GM23248 (cell line): Measurements from ENCODE around the gene FANCF. TPM values are rescaled to one million over a fixed set of nuclear protein-coding genes. Genes with fewer than 3 reads are reported as not detected.

Source experiments
- DNase-seq: peaks from one replicate; pipeline ENCODE4 v3.0.0-alpha.2; 2015
- H2AFZ ChIP-seq: fragments of 200-600 bp; sonication (generic); 2 replicates; pipeline ENCODE4 v1.6.1; 2016; ENCODE audit warnings: antibody characterized with exemption
- H3F3A ChIP-seq: fragments of 200-600 bp; sonication (generic); 2 replicates; pipeline ENCODE4 v1.6.1; 2016; ENCODE audit warnings: mild to moderate bottlenecking, antibody characterized with exemption, mixed run types; ENCODE audit not compliant: insufficient read depth
- H3K27ac ChIP-seq: fragments of 200-600 bp; sonication (generic); 2 replicates; pipeline ENCODE4 v1.5.1; 2016; ENCODE audit warnings: mild to moderate bottlenecking
- H3K27me3 ChIP-seq: fragments of 200-600 bp; sonication (generic); replicated peaks from 2 replicates; pipeline ENCODE4 v1.6.1; 2016; ENCODE audit warnings: mild to moderate bottlenecking; ENCODE audit not compliant: insufficient read depth
- H3K36me3 ChIP-seq: fragments of 200-600 bp; sonication (generic); 2 replicates; pipeline ENCODE4 v1.6.1; 2016; ENCODE audit warnings: low read depth, mild to moderate bottlenecking
- H3K4me1 ChIP-seq: fragments of 200-600 bp; sonication (generic); 2 replicates; pipeline ENCODE4 v1.6.1; 2016; ENCODE audit warnings: mild to moderate bottlenecking; ENCODE audit not compliant: insufficient read depth
- H3K4me2 ChIP-seq: fragments of 200-600 bp; sonication (generic); one replicate; pipeline ENCODE4 v1.6.1; 2016; ENCODE audit warnings: mild to moderate bottlenecking; ENCODE audit not compliant: unreplicated experiment
- H3K4me3 ChIP-seq: fragments of 200-600 bp; sonication (generic); 2 replicates; pipeline ENCODE4 v1.5.1; 2016; ENCODE audit warnings: mild to moderate bottlenecking
- H3K79me2 ChIP-seq: fragments of 200-600 bp; sonication (generic); 2 replicates; pipeline ENCODE4 v1.6.1; 2016; ENCODE audit warnings: mild to moderate bottlenecking; ENCODE audit not compliant: insufficient read depth
- H3K9ac ChIP-seq: fragments of 200-600 bp; sonication (generic); 2 replicates; pipeline ENCODE4 v1.6.1; 2016; ENCODE audit warnings: mild to moderate bottlenecking
- H3K9me2 ChIP-seq: fragments of 200-600 bp; sonication (generic); 2 replicates; pipeline ENCODE4 v1.6.1; 2016; ENCODE audit warnings: mixed run types, mild to moderate bottlenecking, moderate library complexity; ENCODE audit not compliant: insufficient read depth
- H3K9me3 ChIP-seq: fragments of 200-600 bp; sonication (generic); one replicate; pipeline ENCODE4 v1.6.1; 2017; ENCODE audit warnings: low read depth
- H4K20me1 ChIP-seq: fragments of 200-600 bp; sonication (generic); 2 replicates; pipeline ENCODE4 v1.6.0; 2016; ENCODE audit not compliant: insufficient read depth
- EZH2 ChIP-seq: fragments of 200-600 bp; sonication (generic); IDR thresholded peaks from 2 replicates; pipeline ENCODE4 v1.6.1; 2018; ENCODE audit warnings: antibody characterized with exemption, mild to moderate bottlenecking; ENCODE audit not compliant: insufficient read depth, poor library complexity, severe bottlenecking
- EZH2phosphoT487 ChIP-seq: fragments of 200-600 bp; sonication (generic); IDR thresholded peaks from 2 replicates; pipeline ENCODE4 v1.6.1; 2018; ENCODE audit warnings: antibody characterized with exemption, moderate library complexity, mild to moderate bottlenecking, low read depth; ENCODE audit not compliant: insufficient read depth
- WGBS, 2 experiments: methylation state at CpG; one replicate each; pipeline ENCODE4 v1.1.6; 2015 to 2017; ENCODE audit warnings: low lambda C conversion rate in 2 of 2, low coverage in 1 of 2; ENCODE audit errors: missing lambda C conversion rate in 2 of 2; 5-methylcytosine and 5-hydroxymethylcytosine counted together
- in situ Hi-C: fragments of 300-500 bp; cut with MboI; formaldehyde crosslinking; loops from 2 replicates; pipeline ENCODE4 v1.15.0; 2020
- polyA plus RNA-seq: library from polyadenylated mRNA; unstranded; fragments of >200 nt; fragmentation: Nextera tagmentation; extraction: Ambion mirVana; gene quantifications from 2 replicates; pipeline ENCODE4 v1.2.1, GENCODE V29; 2016
- total RNA-seq: library from RNA; depleted of rRNA; stranded (reverse); fragments of >200 nt; shearing (Covaris generic); gene quantifications from 2 replicates; pipeline ENCODE4 v1.2.3, GENCODE V29; 2014; rRNA removed

FANCF gene
- total and polyA plus RNA-seq, 2 experiments from 2014 or later: 7.3 to 13.4 TPM

DNA sequence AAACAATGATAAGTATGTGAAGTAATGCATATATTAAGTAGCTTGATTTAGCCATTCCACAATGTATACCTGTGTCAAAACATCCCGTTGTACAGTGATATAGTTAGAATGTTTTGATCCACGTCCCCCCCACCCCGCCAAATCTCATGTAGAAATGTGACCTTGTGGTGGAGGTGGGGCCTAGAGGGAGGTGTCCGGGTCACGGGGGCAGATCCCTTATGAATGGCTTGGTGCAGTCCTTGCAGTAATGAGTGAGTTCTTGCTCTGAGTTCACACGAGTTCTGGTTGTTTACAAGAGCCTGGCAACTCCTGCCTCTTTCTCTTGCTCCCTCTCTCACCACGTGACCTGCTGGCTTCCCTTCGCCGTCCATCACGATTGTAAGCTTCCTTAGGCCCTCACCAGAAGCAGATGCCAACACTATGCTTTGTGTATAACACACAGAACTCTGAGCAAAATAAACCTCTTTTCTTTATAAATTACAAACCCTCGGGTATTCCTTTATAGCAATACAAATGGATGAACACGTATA, 41.6 kb downstream of the FANCF start:
- WGBS, 2 experiments: 38% methylated on average over 12 of the region's 12 CpGs
- in situ Hi-C loops: no loop called here
- TF ChIP-seq EZH2: no peak
- TF ChIP-seq EZH2phosphoT487: no peak

DNA sequence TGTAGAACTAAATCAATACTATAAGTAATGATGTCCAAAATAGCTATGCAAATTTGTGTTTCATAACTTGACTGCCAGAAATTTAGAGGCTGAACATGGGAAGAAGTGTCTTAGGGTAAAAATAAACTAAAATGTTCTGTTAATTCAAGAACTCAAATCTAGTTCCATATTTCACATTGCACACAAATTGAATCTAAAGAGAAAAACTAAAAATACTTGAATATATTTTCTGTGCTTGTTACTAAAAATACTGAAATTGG, 43.5 kb downstream of the FANCF start:
- H3K9ac ChIP-seq: no peak overlapping the region
- in situ Hi-C loops: no loop called here
- no peak overlapping the region for H3K27ac ChIP-seq
- DNase-seq: no peak
- no peaks in the 10 kb centered on the region for H3K36me3 ChIP-seq
- H3K4me3 ChIP-seq: no peak overlapping the region
- H3K4me1 ChIP-seq: no peaks in the 10 kb centered on the region
- no peaks in the 10 kb centered on the region for H3K79me2 ChIP-seq
- no peaks in the 10 kb centered on the region for H3K27me3 ChIP-seq
- H4K20me1 ChIP-seq: no peaks in the 10 kb centered on the region
- no peaks in the 10 kb centered on the region for H3F3A ChIP-seq
- no peak overlapping the region for H3K4me2 ChIP-seq
- no peaks in the 10 kb centered on the region for H3K9me3 ChIP-seq
- TF ChIP-seq EZH2 (no peak), EZH2phosphoT487 (no peak)
- H3K9me2 ChIP-seq: no peaks in the 10 kb centered on the region
- H2AFZ ChIP-seq: no peak overlapping the region

More for the DNA sequence above, 41.6 kb downstream of the FANCF start:
- no peaks in the 10 kb centered on the region for H3K9me2 ChIP-seq
- no peak overlapping the region for H2AFZ ChIP-seq
- no peaks in the 10 kb centered on the region for H3K4me1 ChIP-seq
- H3K4me2 ChIP-seq: no peak overlapping the region
- H4K20me1 ChIP-seq: no peaks in the 10 kb centered on the region
- H3K36me3 ChIP-seq: no peaks in the 10 kb centered on the region
- no peaks in the 10 kb centered on the region for H3K27me3 ChIP-seq
- H3K27ac ChIP-seq: no peak overlapping the region
- no peak overlapping the region for H3K9ac ChIP-seq
- H3F3A ChIP-seq: no peaks in the 10 kb centered on the region
- H3K9me3 ChIP-seq: no peaks in the 10 kb centered on the region
- no peak for DNase-seq
- H3K4me3 ChIP-seq: no peak overlapping the region
- no peaks in the 10 kb centered on the region for H3K79me2 ChIP-seq

DNA sequence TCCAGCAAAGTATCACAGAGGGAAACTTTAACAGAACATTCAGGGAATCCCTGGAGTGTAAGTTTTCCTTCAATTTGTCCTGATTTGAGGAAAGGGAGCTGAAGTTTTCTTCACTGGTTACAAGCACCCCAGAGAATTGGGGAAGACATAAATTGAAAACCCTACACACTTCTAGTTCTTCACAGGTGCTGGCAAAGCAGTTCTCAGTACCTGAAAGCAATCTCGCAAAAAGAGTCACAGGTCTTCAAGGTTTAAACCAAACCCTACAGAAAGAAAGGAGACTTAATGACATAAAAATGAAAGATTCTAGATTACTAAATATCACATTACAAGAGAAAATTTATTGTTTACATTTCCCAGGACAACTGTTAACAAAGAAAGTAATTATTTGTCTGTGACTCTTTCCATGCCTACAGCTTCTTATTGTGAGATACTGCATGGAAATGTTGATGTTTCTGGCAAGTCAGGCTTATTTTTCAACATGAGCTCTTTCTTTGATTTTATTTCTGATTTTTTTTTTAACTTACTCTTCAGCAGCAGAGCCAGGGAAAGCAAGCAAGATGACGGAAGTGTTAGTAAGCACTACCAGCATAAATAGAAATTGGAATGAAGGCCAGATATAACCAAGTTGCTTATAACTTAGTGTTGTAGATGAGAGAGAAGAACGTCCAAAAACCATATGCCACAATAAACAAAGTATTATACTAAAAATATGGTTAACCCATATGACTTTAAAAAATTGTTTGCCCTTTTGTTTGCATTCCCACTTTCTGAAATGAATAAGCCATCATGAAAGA, 44.1 kb downstream of the FANCF start:
- Histone ChIP-seq H3K36me3 (no peaks in the 10 kb centered on the region), H3K9ac (no peak overlapping the region), H3K4me2 (no peak overlapping the region), H2AFZ (no peak overlapping the region), H3K27ac (no peak overlapping the region), H3K4me3 (no peak overlapping the region), H3K27me3 (no peaks in the 10 kb centered on the region), H3K9me2 (no peaks in the 10 kb centered on the region), H3K79me2 (no peaks in the 10 kb centered on the region), H3K9me3 (no peaks in the 10 kb centered on the region), H4K20me1 (no peaks in the 10 kb centered on the region), H3K4me1 (no peaks in the 10 kb centered on the region), H3F3A (no peaks in the 10 kb centered on the region)
- WGBS, 2 experiments: 5 to 7% methylated on average over 3 of the region's 3 CpGs
- peak; percentile 11 for DNase-seq
- in situ Hi-C loops: no loop called here
- TF ChIP-seq EZH2phosphoT487 (no peak), EZH2 (no peak)

DNA sequence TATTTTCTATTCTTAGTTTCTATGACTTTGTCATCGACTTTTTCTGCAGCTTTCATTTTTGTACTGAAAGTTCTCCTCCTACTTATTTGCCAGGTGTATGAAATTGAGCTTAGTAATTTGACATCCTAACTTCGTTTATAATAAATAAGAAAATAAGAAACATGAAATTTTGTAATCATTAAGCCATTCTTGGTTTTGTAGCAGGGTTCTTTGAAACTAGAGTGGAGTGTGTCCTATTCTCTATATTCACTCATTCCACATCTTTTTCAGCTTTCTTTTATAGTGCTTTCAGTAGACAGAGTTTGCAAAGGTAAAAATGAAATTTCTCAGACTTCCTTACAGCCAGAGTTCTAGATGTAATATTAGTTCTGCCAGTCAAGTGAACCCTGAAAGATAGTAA, 47.8 kb downstream of the FANCF start:
- Histone ChIP-seq H3K9me3 (no peaks in the 10 kb centered on the region), H3K9ac (no peak overlapping the region), H3F3A (no peaks in the 10 kb centered on the region), H3K79me2 (no peaks in the 10 kb centered on the region), H4K20me1 (no peaks in the 10 kb centered on the region), H3K36me3 (no peaks in the 10 kb centered on the region), H3K4me1 (no peaks in the 10 kb centered on the region), H3K4me2 (no peak overlapping the region), H3K27ac (no peak overlapping the region), H3K4me3 (no peak overlapping the region), H2AFZ (no peak overlapping the region), H3K27me3 (no peaks in the 10 kb centered on the region), H3K9me2 (no peaks in the 10 kb centered on the region)
- TF ChIP-seq EZH2 (no peak), EZH2phosphoT487 (no peak)
- WGBS, 2 experiments: 10% methylated on average over 2 of the region's 2 CpGs
- DNase-seq: no peak
- in situ Hi-C loops: no loop called here

Other genes with a start within 250 kb of the FANCF start
- 0.51 and 1.2 TPM in 2 replicates for gene GAS2, start 40.8 kb upstream of the FANCF start, total RNA-seq
- gene GAS2, start 40.8 kb upstream of the FANCF start, polyA plus RNA-seq: 0.27 and 0.63 TPM in 2 replicates
- gene SVIP, start 204.0 kb upstream of the FANCF start, total RNA-seq: 0.51 and 0.54 TPM in 2 replicates
- 2.4 and 4.2 TPM in 2 replicates for gene SVIP, start 204.0 kb upstream of the FANCF start, polyA plus RNA-seq
- gene CCDC179, start 234.7 kb upstream of the FANCF start, total RNA-seq: not detected in 2 replicates
- gene CCDC179, start 234.7 kb upstream of the FANCF start, polyA plus RNA-seq: not detected in 2 replicates